GM21515 (cell line): Measurements from ENCODE around the gene PTPRR.
A peak's percentile ranks its signal among the peaks of the same experiment; 100 is the strongest.

Experiments
- ATAC-seq: cut with Tn5 transposase; IDR thresholded peaks from one replicate; pipeline ENCODE4 v1.9.1; 2021; ENCODE audit not compliant: unreplicated experiment

Gene PTPRR

GRCh38 chr12:70920251-70920851 is at the start of gene PTPRR:
Gene PTPRR (minus strand): TSS chr12:70920738. CDS start chr12:70920390, 348 bp downstream.
- no peak for ATAC-seq

DNA sequence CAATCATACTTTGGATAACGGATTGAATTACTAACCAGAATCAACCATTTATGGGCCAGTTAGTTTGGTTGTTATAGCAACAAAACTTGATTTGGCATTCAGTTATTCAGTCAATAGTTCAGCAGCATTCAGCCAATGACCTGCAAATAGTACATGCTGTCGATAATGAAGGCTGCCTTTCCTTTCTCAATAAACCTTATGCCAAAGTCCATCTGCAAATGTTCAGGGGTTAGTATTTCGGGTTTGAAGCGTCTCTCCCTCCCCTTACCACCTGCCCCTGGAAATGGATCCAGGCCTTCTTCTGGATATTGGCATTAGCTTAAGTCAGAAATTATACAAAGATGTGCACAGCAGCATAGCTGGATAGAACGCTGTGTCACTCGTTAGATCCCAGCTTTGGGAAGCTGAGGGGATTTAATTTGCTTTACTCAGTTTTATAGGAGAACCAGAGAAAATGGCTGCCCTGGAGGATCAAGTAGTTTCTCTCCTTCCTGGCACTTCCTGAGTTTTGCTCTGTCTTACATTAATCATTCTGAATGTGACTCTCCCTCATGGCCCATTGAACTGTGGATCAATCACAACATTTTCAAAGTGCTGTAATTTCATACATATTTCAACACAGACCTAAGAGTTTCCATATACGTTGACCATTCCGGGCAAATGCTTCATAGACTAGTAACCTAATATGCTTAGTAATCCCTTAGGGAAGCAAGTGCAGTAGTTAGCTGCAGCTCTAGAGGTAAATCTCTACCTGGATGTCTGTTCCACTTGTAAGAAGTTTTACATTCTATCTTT is 46.7 kb upstream of the PTPRR start:
- ATAC-seq, result no peak

DNA sequence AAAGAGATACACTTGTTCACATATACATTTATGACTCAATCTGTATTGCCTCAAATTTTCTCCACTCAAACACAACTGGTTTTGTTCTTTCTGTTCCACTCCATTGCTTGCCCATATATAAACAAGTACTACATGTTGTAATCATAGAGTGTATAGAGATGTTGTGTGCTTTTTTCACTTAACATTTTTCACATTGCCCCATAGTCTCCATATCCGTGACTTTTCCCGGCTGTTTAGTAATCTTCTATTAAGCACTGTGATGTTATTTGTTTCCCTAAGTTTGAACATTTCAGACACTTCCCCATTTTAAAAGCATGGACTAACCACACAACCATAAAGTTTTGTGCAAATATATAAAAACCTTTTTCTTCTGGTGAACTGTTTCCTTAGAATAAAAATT is 45.5 kb upstream of the PTPRR start:
- ATAC-seq, result no peak

GRCh38 chr12:70964867-70965510 is 44.5 kb upstream of the PTPRR start:
- ATAC-seq, result no peak

DNA sequence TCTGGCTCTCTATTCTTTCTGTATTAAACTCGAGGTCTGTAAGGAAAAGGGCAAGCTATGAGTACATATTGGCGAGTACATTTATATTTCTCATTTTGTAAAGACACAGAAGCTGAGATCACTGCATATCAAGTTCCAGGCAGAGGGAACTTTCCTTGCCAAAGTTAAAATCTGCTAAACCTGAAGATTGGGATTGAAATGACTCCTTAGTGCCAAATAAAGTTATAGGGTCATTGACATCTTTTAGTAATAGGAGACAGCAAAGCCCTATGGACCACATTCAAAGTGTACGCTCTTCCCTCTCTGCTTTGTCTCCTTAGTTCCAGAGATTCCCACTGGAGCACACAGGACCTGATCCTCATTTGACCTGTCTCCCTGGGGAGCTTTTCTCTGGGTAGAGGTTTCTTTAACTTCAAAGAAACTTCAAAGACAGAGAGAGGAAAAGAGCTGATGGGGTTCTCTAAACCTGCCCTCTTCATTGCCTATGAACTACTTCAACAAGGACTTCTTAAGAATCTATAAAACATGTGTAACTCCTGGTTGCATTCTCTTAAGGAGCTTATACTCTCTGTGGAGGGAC is 42.6 kb upstream of the PTPRR start:
- ATAC-seq, result no peak

- ATAC-seq, result peak; percentile 77
Measured at GRCh38 chr12:70962226-70962794, 41.8 kb upstream of the PTPRR start.

GRCh38 chr12:70960484-70960883 is 39.9 kb upstream of the PTPRR start:
- no peak for ATAC-seq

DNA sequence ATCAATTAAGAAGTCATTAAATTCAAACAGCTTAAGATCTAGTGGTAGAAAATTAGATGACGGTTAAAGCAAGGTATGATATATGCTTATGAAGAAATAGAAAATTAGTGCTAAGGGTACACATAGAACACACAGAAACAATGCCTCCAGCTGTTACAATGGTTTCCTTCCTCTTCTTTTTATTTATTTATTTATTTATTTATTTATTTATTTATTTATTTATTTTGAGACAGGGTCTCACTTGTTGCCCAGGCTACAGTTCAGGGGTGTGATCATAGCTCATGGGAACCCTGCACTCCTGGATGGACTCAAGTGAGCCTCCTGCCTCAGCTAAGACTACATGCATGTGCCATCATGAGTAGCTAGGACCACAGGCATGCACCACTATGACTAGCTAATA is 34.9 kb upstream of the PTPRR start:
- ATAC-seq, result no peak

- no peak for ATAC-seq
Measured at GRCh38 chr12:70950451-70950850, 29.9 kb upstream of the PTPRR start.

DNA sequence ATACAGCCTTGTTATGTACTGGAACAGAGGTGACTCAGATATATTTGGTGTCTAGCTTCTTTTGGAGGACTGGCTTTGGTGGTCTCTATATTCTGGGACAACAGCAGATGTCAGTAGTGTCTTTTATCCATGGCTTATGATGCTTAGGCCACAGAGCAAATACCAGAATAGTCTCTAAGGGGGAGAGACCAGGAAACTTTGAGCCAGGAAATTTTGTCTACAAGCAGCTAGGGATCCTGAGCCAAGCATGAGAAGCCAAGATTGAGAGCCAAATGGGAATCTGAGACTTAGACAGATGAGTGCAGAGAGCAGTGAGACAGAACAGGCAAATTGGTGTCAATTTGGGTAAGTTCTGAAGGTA is 28.4 kb upstream of the PTPRR start:
- no peak for ATAC-seq

DNA sequence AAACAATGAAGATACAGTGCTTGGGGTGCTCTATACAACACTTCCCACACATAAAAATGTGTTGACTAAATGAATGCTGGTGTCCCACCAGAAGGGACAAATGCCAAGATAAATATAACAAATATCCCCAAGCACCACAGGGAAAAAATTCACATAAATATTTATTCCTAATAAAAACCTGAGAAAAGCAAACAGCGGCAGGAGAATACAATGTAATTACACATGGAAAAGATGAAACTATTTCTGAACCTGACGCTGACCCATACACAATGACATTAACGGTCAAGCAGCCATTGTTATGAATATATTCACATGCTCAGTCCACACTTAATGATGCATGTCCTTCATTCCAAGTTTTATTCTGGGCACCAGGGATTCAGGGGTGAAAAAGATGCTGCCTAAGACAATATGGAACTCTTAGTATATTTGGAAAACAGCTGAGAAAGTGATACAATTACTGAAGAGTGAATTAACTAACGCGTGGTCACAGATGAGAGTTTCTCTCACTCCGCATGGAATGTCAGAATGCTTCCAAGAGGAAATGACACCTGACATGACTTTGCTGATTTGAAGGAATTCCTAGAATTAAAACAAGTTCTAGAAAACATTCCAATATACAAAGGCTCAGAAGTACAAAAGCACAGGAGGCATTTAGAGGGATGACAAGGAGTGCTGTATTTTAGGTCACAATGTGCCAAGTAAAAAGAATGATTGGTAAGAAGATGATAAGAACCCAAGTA is 27.9 kb upstream of the PTPRR start:
- ATAC-seq, result no peak

- ATAC-seq, result no peak
Measured at GRCh38 chr12:70936203-70936813, 15.8 kb upstream of the PTPRR start.

- no peak for ATAC-seq
Measured at GRCh38 chr12:70933133-70933532, 12.6 kb upstream of the PTPRR start.

- no peak for ATAC-seq
Measured at GRCh38 chr12:70929029-70929428, 8.5 kb upstream of the PTPRR start.

GRCh38 chr12:70928071-70928470 is 7.5 kb upstream of the PTPRR start:
- ATAC-seq, result no peak

DNA sequence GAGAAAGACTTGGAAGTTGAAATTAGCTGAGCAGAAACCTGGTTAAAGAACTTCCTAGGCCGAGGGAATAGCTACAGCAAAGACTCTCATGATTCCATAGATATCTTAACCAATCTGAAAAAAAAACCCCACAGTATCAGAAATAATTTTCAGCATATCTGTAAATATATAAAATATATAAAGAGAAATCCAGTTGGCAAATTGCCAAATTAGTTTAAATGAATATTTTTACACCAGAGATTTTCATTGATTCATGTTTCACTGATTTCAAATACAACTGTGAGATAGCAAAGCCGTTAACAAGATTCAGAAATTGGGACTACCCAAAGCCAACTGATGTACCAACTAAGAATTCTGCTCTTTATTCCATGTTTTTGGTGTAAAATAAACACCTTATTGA is 6.8 kb upstream of the PTPRR start:
- ATAC-seq, result no peak

- ATAC-seq, result no peak
Measured at GRCh38 chr12:70925539-70925938, 5.0 kb upstream of the PTPRR start.

- ATAC-seq, result no peak
Measured at GRCh38 chr12:70920891-70921290, 353 bp upstream of the PTPRR start.

DNA sequence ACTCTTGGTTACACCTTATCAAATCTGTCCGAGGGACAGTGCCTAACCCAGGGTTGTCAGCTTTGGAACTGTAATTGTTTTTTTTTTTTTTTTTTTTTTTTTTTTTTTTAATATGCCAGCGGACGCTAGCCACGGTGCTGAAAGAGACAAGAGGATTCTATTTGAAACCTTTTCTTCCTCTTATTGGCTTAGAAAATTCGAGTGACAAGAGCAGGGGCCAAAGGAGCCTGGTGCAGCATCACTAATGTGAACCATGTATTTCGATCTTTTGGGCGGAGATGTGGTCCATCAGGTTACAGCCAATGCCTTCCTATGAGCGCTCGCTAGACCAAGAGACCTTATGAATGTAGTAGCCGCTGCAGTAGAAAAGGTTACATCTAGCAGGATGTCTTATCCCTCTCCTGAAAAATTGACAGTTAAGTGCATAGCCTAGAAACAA is 922 bp downstream of the PTPRR start:
- no peak for ATAC-seq

DNA sequence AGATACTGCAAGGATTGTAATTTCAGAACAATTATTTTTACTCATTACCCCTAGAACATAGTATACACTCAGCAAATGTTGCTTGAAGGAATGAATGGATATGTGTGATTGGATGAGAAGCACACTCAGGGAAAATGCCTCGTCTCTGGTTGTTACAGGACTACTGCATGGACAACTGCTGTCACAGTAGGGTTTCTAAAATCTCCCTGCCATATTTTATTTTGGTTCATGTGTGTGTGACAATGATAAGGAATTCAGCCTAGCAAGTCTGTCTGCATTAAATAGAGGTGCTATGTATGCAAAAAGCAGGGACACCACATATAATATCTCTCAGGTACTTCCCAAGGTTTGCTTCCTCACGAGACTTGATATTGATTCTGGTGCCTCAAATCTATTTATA is 1.4 kb downstream of the PTPRR start:
- ATAC-seq, result no peak
